ENCODE measurements around the gene AIF1L. TPM values are rescaled to one million over a fixed set of nuclear protein-coding genes. Genes with fewer than 3 reads are reported as not detected.

Gene AIF1L
- total RNA-seq, 1 experiment from 2014 or later = 103 TPM

GRCh38 chr9:131072871-131073237, 23.5 kb upstream of the AIF1L start (continued):
- TF ChIP-seq FOXJ3 (CRISPR knock-in tag; IDR thresholded peaks at IDR 0.05; ENCODE audit: borderline replicate concordance) (no peak), ARID4B (CRISPR knock-in tag; IDR thresholded peaks at IDR 0.05; ENCODE audit: borderline replicate concordance) (no peak), NR1H2 (CRISPR knock-in tag; IDR thresholded peaks at IDR 0.05) (no peak), GTF2I (CRISPR knock-in tag; conservative IDR thresholded peaks at IDR 0.05) (no peak)

GRCh38 chr9:131076347-131077195, 19.8 kb upstream of the AIF1L start:
- H3K4me1 Mint-ChIP-seq = no peaks in the 10 kb centered on the region
- H3K36me3 Mint-ChIP-seq = peaks cover 4% of the 10 kb centered on the region; the same call in 1 of the 2 replicates
- no peaks in the 10 kb centered on the region for H3K27me3 Mint-ChIP-seq (ENCODE audit: low read depth)
- no peak overlapping the region for H3K4me3 Mint-ChIP-seq
- TF ChIP-seq SOX15 (CRISPR knock-in tag; IDR thresholded peaks at IDR 0.05) (no peak), NFYB (CRISPR knock-in tag; conservative IDR thresholded peaks at IDR 0.05; ENCODE audit: low read depth) (peak; percentile 43), ZNF671 (CRISPR knock-in tag; IDR thresholded peaks at IDR 0.05) (no peak), USF1 (CRISPR knock-in tag; IDR thresholded peaks at IDR 0.05) (peak; percentile 79), ZNF425 (CRISPR knock-in tag; conservative IDR thresholded peaks at IDR 0.05) (no peak), FOXK1 (CRISPR knock-in tag; IDR thresholded peaks at IDR 0.05) (no peak)
- TF ChIP-seq, protein P1, sequence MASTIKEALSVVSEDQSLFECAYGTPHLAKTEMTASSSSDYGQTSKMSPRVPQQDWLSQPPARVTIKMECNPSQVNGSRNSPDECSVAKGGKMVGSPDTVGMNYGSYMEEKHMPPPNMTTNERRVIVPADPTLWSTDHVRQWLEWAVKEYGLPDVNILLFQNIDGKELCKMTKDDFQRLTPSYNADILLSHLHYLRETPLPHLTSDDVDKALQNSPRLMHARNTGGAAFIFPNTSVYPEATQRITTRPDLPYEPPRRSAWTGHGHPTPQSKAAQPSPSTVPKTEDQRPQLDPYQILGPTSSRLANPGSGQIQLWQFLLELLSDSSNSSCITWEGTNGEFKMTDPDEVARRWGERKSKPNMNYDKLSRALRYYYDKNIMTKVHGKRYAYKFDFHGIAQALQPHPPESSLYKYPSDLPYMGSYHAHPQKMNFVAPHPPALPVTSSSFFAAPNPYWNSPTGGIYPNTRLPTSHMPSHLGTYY (CRISPR knock-in tag; IDR thresholded peaks at IDR 0.05) = no peak
- ChIA-PET POLR2A (no interaction called here), CTCF (interaction anchor here (1.9 kb wide), 1 partner anchor 30 kb away, joined by 5 read pairs; no protein-coding TSS in a partner anchor)
- ATAC-seq (peak; percentile 62), DNase-seq (ENCODE audit: low spot score) (no peak)
- H3K9me3 Mint-ChIP-seq = no peaks in the 10 kb centered on the region
- no peak overlapping the region for H3K27ac Mint-ChIP-seq

GRCh38 chr9:131078427-131079366, 17.6 kb upstream of the AIF1L start:
- TF ChIP-seq AFF4 (CRISPR knock-in tag; IDR thresholded peaks at IDR 0.05; ENCODE audit: borderline replicate concordance) (no peak), GABPB1 (CRISPR knock-in tag; IDR thresholded peaks at IDR 0.05) (peak; percentile 93)
- Mint-ChIP-seq H3K4me3 (no peak overlapping the region), H3K27me3 (ENCODE audit: low read depth) (no peaks in the 10 kb centered on the region), H3K27ac (no peak overlapping the region), H3K4me1 (no peaks in the 10 kb centered on the region), H3K36me3 (peaks cover 4% of the 10 kb centered on the region; the same call in 1 of the 2 replicates), H3K9me3 (no peaks in the 10 kb centered on the region)
- POLR2A ChIA-PET = no interaction called here
- DNase-seq (ENCODE audit: low spot score) (no peak), ATAC-seq (no peak)
- CTCF ChIA-PET = interaction anchor here (1.2 kb wide), 1 partner anchor 25 kb away, joined by 3 read pairs; no protein-coding TSS in a partner anchor
